T-cell (primary cell): ENCODE measurements around the gene SMCHD1. TPM values are rescaled to one million over a fixed set of nuclear protein-coding genes. Genes with fewer than 3 reads are reported as not detected.

Experiments used
- ATAC-seq, 4 experiments: fragments of 200-7000 bp in 3 of 4; fragments of 150-1000 bp in 1 of 4; cut with Tn5 transposase; replicated peaks in 1 of 4; 1 replicate in 3 of 4; 2 replicates in 1 of 4; pipeline ENCODE4 v1.10.0; 2021; ENCODE audit warnings: moderate library complexity in 3 of 4, mild to moderate bottlenecking in 2 of 4, moderate number of reproducible peaks in 1 of 4
- CTCF ChIA-PET, 2 donors: fragments of 300-600 bp; sonication (Branson Sonifier 250); formaldehyde crosslinking; loops; one replicate each; lab custom pipeline; 2022; ENCODE audit warnings: antibody characterized with exemption in 2 of 2; lab: Charles Lee
- POLR2A ChIA-PET, 2 donors: fragments of 300-600 bp; sonication (Branson Sonifier 250); formaldehyde crosslinking; loops; one replicate each; lab custom pipeline; 2022; ENCODE audit warnings: antibody characterized with exemption in 2 of 2; lab: Charles Lee
- DNase-seq, 35 experiments: peaks; one replicate each; pipeline versions ENCODE4 v3.0.0 to v3.0.0-alpha.2; 2013 to 2023
- H3K27ac ChIP-seq: one replicate; pipeline ENCODE4 v1.5.1; 2013; ENCODE audit warnings: low read length
- H3K27me3 ChIP-seq, 2 experiments: replicated peaks in 1 of 2; 1 replicate in 1 of 2; 2 replicates in 1 of 2; pipeline versions ENCODE4 v1.6.1 to v1.7.0; 2013; ENCODE audit warnings: low read length in 1 of 2, mixed read lengths in 1 of 2; ENCODE audit not compliant: control insufficient read depth in 2 of 2, insufficient read depth in 2 of 2; ENCODE audit errors: extremely low read depth in 1 of 2
- H3K36me3 ChIP-seq, 2 donors: 1 replicate in 1 of 2; 2 replicates in 1 of 2; pipeline versions ENCODE4 v1.6.1 to v1.7.0; 2013; ENCODE audit warnings: low read length in 1 of 2; ENCODE audit not compliant: control insufficient read depth in 2 of 2, insufficient read depth in 1 of 2; ENCODE audit errors: extremely low read depth in 1 of 2
- H3K4me1 ChIP-seq, 2 experiments: 1 replicate in 1 of 2; 2 replicates in 1 of 2; pipeline versions ENCODE4 v1.6.1 to v1.7.0; 2013; ENCODE audit warnings: low read length in 2 of 2, mixed read lengths in 1 of 2; ENCODE audit not compliant: insufficient read depth in 2 of 2, control insufficient read depth in 1 of 2; ENCODE audit errors: extremely low read depth in 1 of 2
- H3K4me3 ChIP-seq, 2 donors: 1 replicate in 1 of 2; 2 replicates in 1 of 2; pipeline versions ENCODE4 v1.5.1 to v1.7.0; 2013; ENCODE audit warnings: mild to moderate bottlenecking in 2 of 2, low read length in 1 of 2, moderate library complexity in 1 of 2; ENCODE audit not compliant: control insufficient read depth in 1 of 2; ENCODE audit errors: extremely low read depth in 1 of 2
- H3K9me3 ChIP-seq: 2 replicates; pipeline ENCODE4 v1.7.0; 2013
- H3K27ac Mint-ChIP-seq, 2 donors: one replicate each; pipeline ENCODE4 v1.8.0; 2020 to 2021; ENCODE audit warnings: mild to moderate bottlenecking in 2 of 2, mixed read lengths in 2 of 2
- H3K27me3 Mint-ChIP-seq, 2 donors: one replicate each; pipeline ENCODE4 v1.8.0; 2021 to 2022; ENCODE audit warnings: mixed read lengths in 2 of 2
- H3K36me3 Mint-ChIP-seq: one replicate; pipeline ENCODE4 v1.8.0; 2021; ENCODE audit warnings: mixed read lengths
- H3K4me1 Mint-ChIP-seq, 3 donors: one replicate each; pipeline ENCODE4 v1.8.0; 2020 to 2022; ENCODE audit warnings: mixed read lengths in 3 of 3, mild to moderate bottlenecking in 1 of 3
- H3K4me3 Mint-ChIP-seq, 3 donors: one replicate each; pipeline ENCODE4 v1.8.0; 2020 to 2022; ENCODE audit warnings: mild to moderate bottlenecking in 3 of 3, mixed read lengths in 3 of 3, moderate library complexity in 3 of 3
- H3K9me3 Mint-ChIP-seq, 3 donors: one replicate each; pipeline ENCODE4 v1.8.0; 2020 to 2022; ENCODE audit warnings: mixed read lengths in 3 of 3
- WGBS: methylation state at CpG from one replicate; pipeline ENCODE4 v1.1.5; 2013; ENCODE audit warnings: missing lambda C conversion rate; ENCODE audit not compliant: insufficient coverage; 5-methylcytosine and 5-hydroxymethylcytosine counted together
- total RNA-seq, 35 experiments: library from RNA in 6 of 35; stranded (reverse) in 6 of 35; fragments of 120-200 nt in 1 of 35; gene quantifications; one replicate each; pipeline versions ENCODE4 v1.2.1 to v1.2.4 and lab custom pipeline; 2013 to 2026

Gene SMCHD1
- total RNA-seq, 5 donors from 2014 or later (not counting 1 experiment from before 2014, with no cell fraction given), result 179 to 423 (median 206) TPM

DNA sequence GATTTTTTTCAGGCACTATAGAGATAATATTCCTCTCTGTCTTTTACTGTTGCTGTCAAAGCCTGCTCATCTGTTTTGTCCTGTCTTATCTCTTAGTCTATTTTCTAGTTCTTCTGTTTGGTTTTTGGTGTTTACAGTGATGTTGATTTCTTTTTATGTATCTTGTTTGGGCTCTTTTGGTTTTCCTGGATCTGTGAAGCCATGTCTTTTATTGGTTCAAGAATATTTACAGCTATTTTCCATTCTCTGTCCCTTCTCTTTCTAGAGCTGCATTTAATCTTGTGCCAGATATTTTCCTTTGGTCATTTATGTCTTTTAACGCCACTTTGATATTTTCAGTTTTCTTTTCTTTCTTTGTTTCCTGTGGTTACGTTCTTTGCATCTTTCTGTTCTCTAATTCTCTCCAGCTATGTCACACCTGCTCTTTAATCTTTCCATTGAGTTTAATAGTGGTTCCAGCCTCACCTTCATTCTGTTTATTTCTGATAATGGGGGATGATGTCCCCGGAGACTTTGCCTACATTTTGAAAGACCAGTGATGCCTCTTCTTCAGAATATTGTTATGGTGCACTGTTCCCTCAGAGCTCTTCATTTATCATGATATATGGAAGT lies 32.0 kb downstream of the SMCHD1 start:
- H3K9me3 Mint-ChIP-seq, result peaks cover 4 to 18% (median 8%) of the 10 kb centered on the region in 3 donors
- peak overlapping the region; percentile 68 to 85 for H3K27ac Mint-ChIP-seq
- Histone ChIP-seq H3K4me3 (no peak overlapping the region), H3K27me3 (no peaks in the 10 kb centered on the region), H3K4me1 (peaks cover 3 to 5% of the 10 kb centered on the region in 2 experiments), H3K9me3 (peaks cover 3% of the 10 kb centered on the region), H3K36me3 (peaks cover 0 to 50% of the 10 kb centered on the region in 2 donors), H3K27ac (peak overlapping the region; percentile 11)
- H3K36me3 Mint-ChIP-seq, result peaks cover 71% of the 10 kb centered on the region
- DNase-seq (no peak), ATAC-seq (no peak)
- H3K27me3 Mint-ChIP-seq, result no peaks in the 10 kb centered on the region
- 33% methylated on average over 1 of the region's 3 CpGs for WGBS
- H3K4me3 Mint-ChIP-seq, result peak overlapping the region in 2 of 3 donors; percentile 35 to 38
- ChIA-PET CTCF (interaction anchor here in 1 of 2 donors (0.6 to 1.0 kb wide), 2 partner anchors 14 to 27 kb away, joined by 3 read pairs; no protein-coding TSS in a partner anchor), POLR2A (interaction anchor here (0.5 to 1.0 kb wide), 9 partner anchors 12 to 143 kb away, joined by 3 to 12 read pairs (median 3); no protein-coding TSS in a partner anchor)
- H3K4me1 Mint-ChIP-seq, result peaks cover 66 to 72% (median 66%) of the 10 kb centered on the region in 3 donors

DNA sequence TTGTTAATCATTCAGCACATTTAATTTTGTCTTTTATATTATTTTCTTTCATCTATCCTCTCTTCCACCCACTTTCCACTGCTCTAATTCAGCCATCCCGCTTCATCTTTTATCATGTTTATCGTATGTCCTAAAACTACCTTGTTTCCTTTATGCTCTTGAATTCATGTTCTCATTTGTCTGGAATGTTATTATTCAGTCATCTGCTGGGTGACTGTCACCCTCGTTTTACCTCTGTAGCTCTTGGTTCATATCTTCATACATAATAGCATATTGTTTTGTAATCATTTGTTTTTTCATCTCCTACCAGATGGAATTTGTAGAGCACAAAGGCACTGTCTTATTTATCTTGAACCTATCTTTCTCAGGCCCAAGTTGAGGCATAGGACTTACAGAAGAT lies 37.0 kb downstream of the SMCHD1 start:
- ChIA-PET POLR2A (no interaction called here), CTCF (interaction anchor here (0.6 to 1.2 kb wide), 2 partner anchors 19 to 56 kb away, joined by 3 to 4 read pairs; no protein-coding TSS in a partner anchor)
- H3K9me3 Mint-ChIP-seq, result no peaks in the 10 kb centered on the region
- peaks cover 63% of the 10 kb centered on the region for H3K36me3 Mint-ChIP-seq
- Histone ChIP-seq H3K4me1 (peaks cover 0 to 2% of the 10 kb centered on the region in 2 experiments), H3K9me3 (no peaks in the 10 kb centered on the region), H3K27me3 (no peaks in the 10 kb centered on the region), H3K4me3 (no peak overlapping the region), H3K27ac (no peak overlapping the region), H3K36me3 (peaks cover 11 to 69% of the 10 kb centered on the region in 2 donors)
- no peak overlapping the region for H3K4me3 Mint-ChIP-seq
- peaks cover 34 to 50% (median 44%) of the 10 kb centered on the region in 3 donors for H3K4me1 Mint-ChIP-seq
- DNase-seq (no peak), ATAC-seq (no peak)
- H3K27ac Mint-ChIP-seq, result peak overlapping the region in 1 of 2 donors; percentile 56
- H3K27me3 Mint-ChIP-seq, result no peaks in the 10 kb centered on the region
- no CpG with 5 or more reads among the region's 3 CpGs for WGBS

DNA sequence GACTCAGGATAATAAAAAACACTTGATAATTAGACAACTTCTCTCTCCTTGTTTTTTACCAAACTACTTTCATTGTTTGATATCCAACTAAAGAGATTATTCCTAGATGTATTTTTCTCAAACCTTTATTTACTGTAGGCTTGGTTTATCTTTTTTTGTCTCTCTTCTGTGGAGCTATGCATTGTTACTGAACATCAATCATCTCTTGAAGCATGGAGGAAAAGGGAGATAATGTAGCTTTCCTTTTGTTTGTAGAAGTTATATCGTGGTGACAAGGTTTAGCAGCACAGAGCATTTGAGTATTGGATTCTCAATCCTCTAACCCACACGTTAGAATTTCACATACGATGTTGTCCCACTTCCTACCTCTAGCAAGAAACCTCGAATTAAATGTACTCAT lies 41.7 kb downstream of the SMCHD1 start:
- CTCF ChIA-PET, result interaction anchor here in 1 of 2 donors (0.6 kb wide), 1 partner anchor 183 kb away, joined by 3 read pairs; no protein-coding TSS in a partner anchor
- no peaks in the 10 kb centered on the region for H3K9me3 ChIP-seq
- Mint-ChIP-seq H3K4me1 (peaks cover 16 to 41% (median 32%) of the 10 kb centered on the region in 3 donors), H3K9me3 (no peaks in the 10 kb centered on the region), H3K36me3 (peaks cover 70% of the 10 kb centered on the region), H3K4me3 (no peak overlapping the region), H3K27ac (peak overlapping the region; percentile 40 to 61), H3K27me3 (no peaks in the 10 kb centered on the region)
- no peaks in the 10 kb centered on the region for H3K4me1 ChIP-seq
- peaks cover 16 to 68% of the 10 kb centered on the region in 2 donors for H3K36me3 ChIP-seq
- no peaks in the 10 kb centered on the region for H3K27me3 ChIP-seq
- no CpG with 5 or more reads among the region's 4 CpGs for WGBS
- H3K4me3 ChIP-seq, result no peak overlapping the region
- POLR2A ChIA-PET, result interaction anchor here (0.6 kb wide), 3 partner anchors 8 to 83 kb away, joined by 3 to 10 read pairs (median 7); no protein-coding TSS in a partner anchor
- DNase-seq (no peak), ATAC-seq (no peak)
- no peak overlapping the region for H3K27ac ChIP-seq

DNA sequence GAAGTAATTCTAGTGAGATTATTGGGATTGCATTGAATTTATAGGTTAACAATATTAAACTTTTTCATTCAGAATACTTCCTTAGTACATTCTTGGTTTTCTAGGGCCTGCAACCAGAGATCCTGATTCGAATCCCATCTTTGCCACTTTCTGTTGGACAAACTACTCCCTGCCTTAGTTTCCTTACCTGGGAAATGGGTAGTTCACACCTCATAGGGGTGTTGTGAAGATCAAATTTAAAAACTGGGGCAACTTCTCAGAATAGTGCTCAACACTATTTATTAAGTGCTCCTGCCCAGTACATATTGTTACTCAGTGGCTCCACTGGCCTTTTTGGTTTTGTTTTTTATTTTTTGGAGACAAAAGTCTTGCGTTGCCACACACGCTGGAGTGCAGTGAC lies 43.5 kb downstream of the SMCHD1 start:
- POLR2A ChIA-PET, result interaction anchor here (0.6 to 1.2 kb wide), 5 partner anchors 11 to 518 kb away, joined by 3 to 5 read pairs (median 3); no protein-coding TSS in a partner anchor
- Histone ChIP-seq H3K27ac (no peak overlapping the region), H3K4me3 (no peak overlapping the region), H3K27me3 (no peaks in the 10 kb centered on the region), H3K36me3 (peaks cover 16 to 73% of the 10 kb centered on the region in 2 donors), H3K9me3 (no peaks in the 10 kb centered on the region), H3K4me1 (no peaks in the 10 kb centered on the region)
- Mint-ChIP-seq H3K4me1 (peaks cover 10 to 40% (median 32%) of the 10 kb centered on the region in 3 donors), H3K9me3 (no peaks in the 10 kb centered on the region), H3K4me3 (no peak overlapping the region), H3K27me3 (no peaks in the 10 kb centered on the region), H3K27ac (peak overlapping the region; percentile 16 to 61), H3K36me3 (peaks cover 69% of the 10 kb centered on the region)
- DNase-seq, result no peak
- no peak for ATAC-seq
- CTCF ChIA-PET, result interaction anchor here in 1 of 2 donors (0.6 kb wide), 1 partner anchor 18 kb away, joined by 11 read pairs; no protein-coding TSS in a partner anchor
- 100% methylated on average over 1 of the region's 3 CpGs for WGBS

DNA sequence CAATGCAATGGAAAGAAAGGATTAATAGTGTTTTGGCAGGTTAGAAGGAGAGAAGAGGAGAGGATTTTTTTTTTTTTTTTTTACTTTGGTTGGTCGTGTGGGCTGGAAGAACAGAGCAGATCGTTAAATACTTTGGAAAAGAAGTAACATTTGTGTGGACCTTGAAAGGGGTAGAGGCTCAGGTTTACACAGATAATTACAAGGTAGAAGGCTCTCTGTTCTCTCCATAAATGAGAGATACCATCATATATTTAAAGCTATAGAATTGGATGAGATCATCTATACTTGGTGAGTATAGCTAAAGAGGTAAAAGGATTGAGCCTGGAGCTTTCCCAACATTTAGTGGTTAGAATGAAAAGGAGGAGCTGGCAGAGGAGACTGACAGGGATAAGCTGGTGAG lies 49.0 kb downstream of the SMCHD1 start:
- no peak overlapping the region for H3K27ac ChIP-seq
- DNase-seq (no peak), ATAC-seq (no peak)
- Mint-ChIP-seq H3K4me1 (peaks cover 20 to 34% (median 31%) of the 10 kb centered on the region in 3 donors), H3K36me3 (peaks cover 60% of the 10 kb centered on the region), H3K27ac (peak overlapping the region; percentile 1 to 50), H3K9me3 (no peaks in the 10 kb centered on the region), H3K27me3 (no peaks in the 10 kb centered on the region), H3K4me3 (no peak overlapping the region)
- no peaks in the 10 kb centered on the region for H3K4me1 ChIP-seq
- ChIA-PET POLR2A (interaction anchor here (0.5 to 1.2 kb wide), 8 partner anchors 10 to 256 kb away, joined by 3 to 8 read pairs (median 4); no protein-coding TSS in a partner anchor), CTCF (no interaction called here)
- H3K9me3 ChIP-seq, result no peaks in the 10 kb centered on the region
- H3K36me3 ChIP-seq, result peaks cover 7 to 87% of the 10 kb centered on the region in 2 donors
- no peaks in the 10 kb centered on the region for H3K27me3 ChIP-seq
- no peak overlapping the region for H3K4me3 ChIP-seq
- WGBS, result no CpG with 5 or more reads among the region's 2 CpGs

DNA sequence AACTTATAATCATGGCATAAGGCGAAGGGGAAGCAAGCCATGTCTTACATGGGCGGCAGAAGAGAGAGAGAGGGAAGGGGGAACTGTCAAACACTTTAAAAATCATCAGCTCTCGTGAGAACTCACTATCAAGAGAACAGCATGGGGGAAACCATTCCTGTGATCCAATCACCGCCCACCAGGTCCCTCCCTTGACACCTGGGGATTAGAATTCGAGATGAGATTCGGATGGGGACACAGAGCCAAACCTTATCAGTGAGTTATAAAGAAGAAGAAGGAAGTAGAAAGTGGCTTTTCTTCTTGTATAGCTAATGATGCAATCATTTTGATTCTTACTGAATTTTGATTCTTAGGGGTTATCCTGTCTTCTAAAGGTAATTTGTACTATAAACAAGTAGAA lies 51.4 kb downstream of the SMCHD1 start:
- Mint-ChIP-seq H3K27me3 (no peaks in the 10 kb centered on the region), H3K4me1 (peaks cover 37 to 39% (median 37%) of the 10 kb centered on the region in 3 donors), H3K36me3 (peaks cover 64% of the 10 kb centered on the region), H3K4me3 (no peak overlapping the region), H3K9me3 (no peaks in the 10 kb centered on the region), H3K27ac (peak overlapping the region; percentile 42 to 71)
- Histone ChIP-seq H3K27ac (no peak overlapping the region), H3K9me3 (no peaks in the 10 kb centered on the region), H3K36me3 (peaks cover 7 to 81% of the 10 kb centered on the region in 2 donors), H3K4me3 (no peak overlapping the region), H3K27me3 (no peaks in the 10 kb centered on the region), H3K4me1 (no peaks in the 10 kb centered on the region)
- WGBS, result no CpG with 5 or more reads among the region's 6 CpGs
- POLR2A ChIA-PET, result interaction anchor here in 1 of 2 donors (0.6 to 2.2 kb wide), 3 partner anchors 19 to 141 kb away, joined by 4 to 7 read pairs (median 5); no protein-coding TSS in a partner anchor
- no peak for ATAC-seq
- CTCF ChIA-PET, result no interaction called here
- no peak for DNase-seq
